GM06990 (cell line): ENCODE results near the gene ITPRID2.

Source experiments
- DNase-seq: peaks from one replicate; pipeline ENCODE4 v3.0.0-alpha.2; 2011; ENCODE audit not compliant: insufficient read length; ENCODE audit errors: extremely low read depth
- H3K27me3 ChIP-seq: replicated peaks from 2 replicates; pipeline ENCODE4 v1.6.0; 2011; ENCODE audit warnings: low read length; ENCODE audit not compliant: control insufficient read depth, insufficient read depth
- H3K36me3 ChIP-seq: 2 replicates; pipeline ENCODE4 v1.5.1; 2011; ENCODE audit warnings: low read length; ENCODE audit not compliant: control insufficient read depth, insufficient read depth
- H3K4me3 ChIP-seq: replicated peaks from 2 replicates; pipeline ENCODE4 v1.5.1; 2011; ENCODE audit warnings: low read depth, mild to moderate bottlenecking, control low read depth, low read length
- TF ChIP-seq, protein P1 (sequence below): IDR thresholded peaks from 2 replicates; pipeline ENCODE4 v1.5.1; 2011; ENCODE audit warnings: low read length, control low read depth, mild to moderate bottlenecking, inconsistent platforms; ENCODE audit not compliant: insufficient read depth, poor library complexity, severe bottlenecking

Gene ITPRID2

DNA sequence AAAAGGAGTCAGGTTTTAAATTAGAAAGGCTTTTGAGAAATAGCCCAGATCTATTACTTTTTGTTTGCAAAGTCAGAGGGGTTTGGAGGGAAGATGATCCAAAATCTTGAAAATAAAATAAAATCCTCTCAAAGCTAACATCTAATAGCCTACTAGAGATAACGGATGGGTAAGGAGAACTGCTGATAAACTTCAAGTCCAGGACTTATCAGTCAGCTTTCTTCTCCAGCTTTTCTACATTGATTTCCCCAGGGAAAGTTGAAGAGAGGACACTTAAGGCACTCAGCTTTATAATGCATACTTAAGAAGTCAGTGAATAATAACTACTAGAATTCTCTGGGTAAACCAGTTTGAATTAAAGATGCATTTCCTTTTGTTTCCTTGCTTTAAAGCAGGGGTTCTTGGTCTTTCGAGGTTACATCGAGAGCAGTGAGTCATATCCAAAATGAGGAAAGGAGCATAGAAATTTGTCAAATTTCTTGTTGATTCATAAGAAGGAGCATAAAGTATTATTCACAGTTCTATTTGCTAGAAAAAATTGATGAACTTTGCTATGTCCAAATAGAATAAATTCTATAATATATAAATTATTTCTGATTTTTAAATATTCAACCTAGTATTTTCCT lies 43.2 kb upstream of the ITPRID2 start:
- no peak overlapping the region for H3K4me3 ChIP-seq
- H3K36me3 ChIP-seq: no peaks in the 10 kb centered on the region
- no peak for DNase-seq
- TF ChIP-seq, protein P1, sequence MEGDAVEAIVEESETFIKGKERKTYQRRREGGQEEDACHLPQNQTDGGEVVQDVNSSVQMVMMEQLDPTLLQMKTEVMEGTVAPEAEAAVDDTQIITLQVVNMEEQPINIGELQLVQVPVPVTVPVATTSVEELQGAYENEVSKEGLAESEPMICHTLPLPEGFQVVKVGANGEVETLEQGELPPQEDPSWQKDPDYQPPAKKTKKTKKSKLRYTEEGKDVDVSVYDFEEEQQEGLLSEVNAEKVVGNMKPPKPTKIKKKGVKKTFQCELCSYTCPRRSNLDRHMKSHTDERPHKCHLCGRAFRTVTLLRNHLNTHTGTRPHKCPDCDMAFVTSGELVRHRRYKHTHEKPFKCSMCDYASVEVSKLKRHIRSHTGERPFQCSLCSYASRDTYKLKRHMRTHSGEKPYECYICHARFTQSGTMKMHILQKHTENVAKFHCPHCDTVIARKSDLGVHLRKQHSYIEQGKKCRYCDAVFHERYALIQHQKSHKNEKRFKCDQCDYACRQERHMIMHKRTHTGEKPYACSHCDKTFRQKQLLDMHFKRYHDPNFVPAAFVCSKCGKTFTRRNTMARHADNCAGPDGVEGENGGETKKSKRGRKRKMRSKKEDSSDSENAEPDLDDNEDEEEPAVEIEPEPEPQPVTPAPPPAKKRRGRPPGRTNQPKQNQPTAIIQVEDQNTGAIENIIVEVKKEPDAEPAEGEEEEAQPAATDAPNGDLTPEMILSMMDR: no peak
- H3K27me3 ChIP-seq: no peaks in the 10 kb centered on the region

DNA sequence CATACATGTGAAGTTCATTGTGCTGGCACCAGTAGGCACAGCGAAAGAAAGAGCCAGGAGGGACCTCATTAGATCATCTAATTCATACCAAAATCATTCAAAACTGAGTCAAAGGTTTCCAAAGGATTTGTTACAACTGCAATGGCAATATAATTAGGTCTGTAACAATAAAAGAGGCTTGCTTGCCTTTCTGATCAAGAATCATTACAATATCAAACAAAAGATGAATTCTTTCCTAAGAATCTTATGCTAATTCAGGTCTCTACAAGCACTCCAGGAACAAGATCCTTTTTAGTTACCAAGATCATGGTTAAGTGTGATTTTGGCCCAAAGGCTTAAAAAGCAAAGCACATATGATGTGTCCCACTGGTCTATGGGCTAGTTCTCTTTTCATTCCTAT lies 41.9 kb upstream of the ITPRID2 start:
- TF ChIP-seq, protein P1: no peak
- H3K4me3 ChIP-seq: no peak overlapping the region
- no peak for DNase-seq

DNA sequence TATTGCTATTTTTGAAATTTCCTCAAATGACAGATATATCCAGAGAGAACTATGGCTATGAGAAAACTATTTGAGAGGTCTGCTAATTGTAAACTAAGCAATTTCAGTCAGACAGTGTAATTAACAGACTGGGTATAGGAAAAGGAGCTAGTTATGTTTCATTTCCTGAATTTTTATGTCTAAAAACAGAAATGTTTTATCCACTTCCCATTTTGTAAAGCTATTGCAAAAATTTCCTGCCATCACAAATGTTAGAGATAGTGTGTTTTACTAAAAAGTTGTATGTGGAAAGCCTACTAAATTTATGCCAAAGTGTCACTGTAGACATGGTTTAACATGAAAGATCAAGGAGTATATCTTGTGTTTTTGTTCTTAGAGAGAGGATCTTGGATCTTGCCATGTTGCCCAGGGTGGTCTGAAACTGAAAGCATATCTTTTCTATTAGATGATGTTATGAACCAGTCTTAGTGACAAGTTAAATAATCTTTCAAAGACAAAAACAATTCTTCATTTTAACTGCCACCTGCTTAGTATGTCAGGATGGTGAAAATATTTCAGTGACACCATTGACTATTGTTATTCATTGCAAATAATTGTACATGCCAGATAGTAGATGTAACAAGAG lies 40.5 kb upstream of the ITPRID2 start:
- Histone ChIP-seq H3K36me3 (no peaks in the 10 kb centered on the region), H3K27me3 (no peaks in the 10 kb centered on the region), H3K4me3 (no peak overlapping the region)
- DNase-seq: no peak
- TF ChIP-seq, protein P1: no peak

More for the DNA sequence above, 41.9 kb upstream of the ITPRID2 start:
- no peaks in the 10 kb centered on the region for H3K27me3 ChIP-seq
- no peaks in the 10 kb centered on the region for H3K36me3 ChIP-seq

DNA sequence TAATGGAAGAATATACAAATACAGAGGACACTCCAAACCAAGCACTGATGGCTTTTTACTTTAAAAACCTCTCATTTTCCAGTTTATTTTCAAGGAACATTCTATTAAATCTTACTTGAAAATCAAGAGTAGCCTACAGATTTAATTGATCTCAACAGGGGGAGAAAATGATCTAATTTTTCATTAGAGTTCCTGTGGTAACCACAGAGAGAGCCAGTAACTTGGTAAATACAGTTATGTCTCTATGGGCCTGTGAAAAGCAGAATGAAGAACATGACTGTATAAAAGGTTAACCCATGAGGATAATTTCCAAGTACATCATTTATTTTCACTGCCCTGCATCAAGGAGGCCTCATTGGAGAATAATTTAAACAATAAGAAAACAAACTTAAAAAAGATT lies 39.8 kb upstream of the ITPRID2 start:
- H3K36me3 ChIP-seq: no peaks in the 10 kb centered on the region

GRCh38 chr2:181853696-181854095 lies 37.8 kb upstream of the ITPRID2 start:
- Histone ChIP-seq H3K36me3 (no peaks in the 10 kb centered on the region), H3K27me3 (no peaks in the 10 kb centered on the region), H3K4me3 (no peak overlapping the region)
- DNase-seq: no peak
- TF ChIP-seq, protein P1: no peak

More for the DNA sequence above, 39.8 kb upstream of the ITPRID2 start:
- H3K4me3 ChIP-seq: no peak overlapping the region
- H3K27me3 ChIP-seq: no peaks in the 10 kb centered on the region
- DNase-seq: no peak
- TF ChIP-seq, protein P1: no peak
